ENCODE data around the gene JPH3.

JPH3 gene

DNA sequence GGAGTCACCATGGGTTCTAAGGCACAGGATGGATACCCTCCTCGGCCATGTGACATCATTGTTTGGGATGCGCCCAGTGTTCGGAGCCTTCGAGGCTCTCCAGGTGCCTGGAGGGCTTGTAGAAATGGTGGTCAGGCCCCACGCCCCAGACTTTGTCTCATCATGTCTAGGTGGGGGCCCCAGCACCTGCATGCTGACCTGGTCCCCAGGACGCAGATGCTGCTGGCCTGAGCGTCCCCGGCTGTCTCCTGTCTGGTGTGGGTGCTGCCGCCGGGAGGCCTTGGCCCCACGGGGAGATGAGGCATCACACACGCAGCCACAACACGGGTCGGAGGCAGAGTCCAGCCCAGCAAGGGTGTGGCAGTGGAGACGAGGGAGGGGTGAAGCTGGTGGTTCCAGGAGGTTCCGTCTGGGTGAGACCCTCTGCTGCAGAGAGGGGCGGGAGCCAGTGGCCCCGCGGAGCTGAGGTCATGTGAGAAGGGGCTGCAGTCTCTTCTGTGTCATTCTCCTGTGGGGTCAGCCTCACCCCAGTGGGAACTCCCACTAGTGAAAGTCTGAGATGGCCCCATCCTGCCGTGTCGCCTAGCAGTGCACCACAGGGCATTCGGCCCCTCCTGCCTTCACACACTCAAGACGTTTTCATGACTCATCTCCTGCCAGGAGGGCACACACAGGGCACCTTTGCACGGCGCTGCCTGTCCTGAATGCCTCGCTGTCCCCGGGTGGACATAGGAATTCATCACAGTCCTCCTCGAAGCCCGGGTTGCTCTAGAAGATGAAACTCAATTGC is 46.6 kb downstream of the JPH3 start:
- Histone ChIP-seq H3K9ac (ENCODE audit: low read length) (no peak overlapping the region), H3K4me1 (ENCODE audit: control insufficient read depth, low read depth, low read length) (no peaks in the 10 kb centered on the region), H3K36me3 (ENCODE audit: control insufficient read depth, low read depth, low read length) (no peaks in the 10 kb centered on the region), H3K9me3 (ENCODE audit: control insufficient read depth, low read depth, low read length) (no peaks in the 10 kb centered on the region), H3K4me3 (ENCODE audit: low read length) (no peak overlapping the region), H3K27me3 (ENCODE audit: control insufficient read depth, insufficient read depth, low read length) (no peaks in the 10 kb centered on the region), H3K27ac (ENCODE audit: low read length) (no peak overlapping the region)

DNA sequence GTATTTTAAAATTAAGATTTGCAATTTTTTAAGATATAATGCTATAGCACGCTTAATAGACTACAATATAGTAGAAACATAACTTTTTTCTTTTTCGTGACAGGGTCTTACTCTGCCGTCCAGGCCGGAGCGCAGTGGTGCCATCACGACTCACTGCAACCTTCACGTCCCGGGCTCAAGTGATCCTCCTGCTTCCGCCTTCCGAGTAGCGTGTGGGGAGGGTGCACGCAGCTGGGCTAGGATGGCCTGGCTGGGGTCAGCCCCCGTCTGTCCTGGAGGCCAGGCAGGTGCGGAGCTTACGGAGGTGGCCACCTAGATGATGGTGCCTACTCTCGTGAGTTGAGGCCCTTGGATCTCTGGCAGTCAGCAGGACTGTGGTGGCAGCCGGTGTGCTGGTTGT is 50.1 kb downstream of the JPH3 start:
- Histone ChIP-seq H3K4me1 (ENCODE audit: control insufficient read depth, low read depth, low read length) (no peaks in the 10 kb centered on the region), H3K4me3 (ENCODE audit: low read length) (no peak overlapping the region), H3K9me3 (ENCODE audit: control insufficient read depth, low read depth, low read length) (no peaks in the 10 kb centered on the region), H3K9ac (ENCODE audit: low read length) (no peak overlapping the region), H3K36me3 (ENCODE audit: control insufficient read depth, low read depth, low read length) (no peaks in the 10 kb centered on the region), H3K27ac (ENCODE audit: low read length) (no peak overlapping the region), H3K27me3 (ENCODE audit: control insufficient read depth, insufficient read depth, low read length) (no peaks in the 10 kb centered on the region)

DNA sequence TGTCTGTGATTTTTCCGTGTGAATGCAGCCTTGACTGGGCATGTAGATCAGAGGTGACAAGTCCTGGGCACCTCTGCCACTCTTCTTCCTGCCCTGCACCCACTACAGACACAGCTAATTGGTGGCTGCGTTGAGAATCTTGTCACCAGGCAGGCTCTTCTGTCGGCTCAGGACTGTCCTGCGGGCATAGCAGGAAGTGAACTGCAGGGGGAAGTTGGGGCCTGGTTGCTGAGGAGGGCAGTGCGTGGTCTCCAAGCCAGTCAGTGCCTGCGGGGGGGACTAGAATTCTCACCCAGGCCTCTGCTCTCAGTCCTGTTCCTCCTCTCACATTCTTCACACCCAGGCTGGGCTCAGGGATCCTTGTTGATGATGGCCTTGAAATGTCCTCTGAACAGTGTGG is 50.5 kb downstream of the JPH3 start:
- Histone ChIP-seq H3K27me3 (ENCODE audit: control insufficient read depth, insufficient read depth, low read length) (no peaks in the 10 kb centered on the region), H3K9ac (ENCODE audit: low read length) (no peak overlapping the region), H3K27ac (ENCODE audit: low read length) (no peak overlapping the region), H3K4me1 (ENCODE audit: control insufficient read depth, low read depth, low read length) (peaks cover 2% of the 10 kb centered on the region), H3K9me3 (ENCODE audit: control insufficient read depth, low read depth, low read length) (no peaks in the 10 kb centered on the region), H3K36me3 (ENCODE audit: control insufficient read depth, low read depth, low read length) (no peaks in the 10 kb centered on the region), H3K4me3 (ENCODE audit: low read length) (no peak overlapping the region)

DNA sequence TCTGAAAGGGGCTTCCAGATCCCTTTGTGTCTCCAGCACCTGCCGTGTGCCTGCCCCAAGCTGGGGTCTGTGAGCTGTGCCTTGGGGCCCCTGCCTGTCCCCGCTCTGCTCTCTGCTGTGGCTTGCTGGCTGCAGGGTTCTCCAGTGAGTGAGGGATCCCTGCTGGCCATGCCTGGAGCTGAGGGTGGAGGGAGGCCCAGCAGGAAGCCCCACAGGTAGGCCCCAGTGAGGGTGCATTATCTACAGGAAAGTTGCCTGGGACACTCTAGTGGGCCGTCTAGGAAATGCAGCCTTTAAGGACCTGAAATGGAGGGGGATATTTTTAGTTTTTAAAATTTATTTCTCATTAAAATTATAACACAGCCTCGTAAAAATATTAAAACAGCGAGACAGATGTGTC is 50.9 kb downstream of the JPH3 start:
- no peaks in the 10 kb centered on the region for H3K9me3 ChIP-seq (ENCODE audit: control insufficient read depth, low read depth, low read length)
- H3K36me3 ChIP-seq (ENCODE audit: control insufficient read depth, low read depth, low read length) = no peaks in the 10 kb centered on the region
- H3K27me3 ChIP-seq (ENCODE audit: control insufficient read depth, insufficient read depth, low read length) = no peaks in the 10 kb centered on the region
- H3K4me3 ChIP-seq (ENCODE audit: low read length) = no peak overlapping the region
- H3K27ac ChIP-seq (ENCODE audit: low read length) = no peak overlapping the region
- H3K4me1 ChIP-seq (ENCODE audit: control insufficient read depth, low read depth, low read length) = peaks cover 6% of the 10 kb centered on the region
- no peak overlapping the region for H3K9ac ChIP-seq (ENCODE audit: low read length)

DNA sequence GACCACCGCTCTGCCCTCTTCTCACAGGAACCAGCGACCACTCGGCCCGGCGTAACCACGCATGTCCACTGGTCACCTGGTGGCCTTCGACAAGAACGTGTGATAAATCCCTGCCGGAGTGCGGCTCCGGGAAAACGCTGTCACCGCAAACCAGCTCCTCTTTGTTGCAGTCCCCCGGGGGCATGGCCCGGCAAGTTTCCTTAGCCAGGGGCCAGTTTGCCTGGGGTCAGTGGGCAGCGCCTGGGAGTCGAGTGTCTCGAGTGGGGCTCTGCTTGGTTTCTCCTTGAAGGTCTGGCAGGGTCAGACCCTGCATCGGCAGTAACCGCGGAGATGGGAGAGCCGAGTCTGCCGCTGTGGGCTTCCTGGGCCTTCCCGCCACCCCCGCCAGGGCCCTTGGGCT is 52.5 kb downstream of the JPH3 start:
- no peaks in the 10 kb centered on the region for H3K9me3 ChIP-seq (ENCODE audit: control insufficient read depth, low read depth, low read length)
- no peak overlapping the region for H3K9ac ChIP-seq (ENCODE audit: low read length)

DNA sequence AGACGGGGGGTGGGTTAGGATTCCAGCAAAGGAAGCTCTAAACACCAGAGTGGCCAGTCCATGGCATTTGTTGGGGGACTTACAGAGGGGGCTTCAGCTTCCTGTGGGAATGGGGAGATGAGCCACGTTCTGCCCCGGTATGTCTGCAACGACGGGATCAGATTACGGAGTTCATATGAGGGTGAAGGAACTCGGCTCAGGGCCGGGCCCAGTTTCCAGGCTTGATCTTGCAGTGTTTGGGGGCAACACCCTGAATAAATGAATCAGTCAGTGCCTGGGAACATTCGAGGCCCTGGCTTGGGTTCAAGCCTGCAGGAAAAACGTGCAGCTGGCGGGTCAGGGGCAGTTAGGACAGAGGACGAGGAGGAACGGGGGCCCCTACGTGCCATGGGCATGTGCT is 54.0 kb downstream of the JPH3 start:
- Histone ChIP-seq H3K9ac (ENCODE audit: low read length) (no peak overlapping the region), H3K36me3 (ENCODE audit: control insufficient read depth, low read depth, low read length) (no peaks in the 10 kb centered on the region), H3K27me3 (ENCODE audit: control insufficient read depth, insufficient read depth, low read length) (no peaks in the 10 kb centered on the region)

More for the DNA sequence above, 52.5 kb downstream of the JPH3 start:
- peaks cover 12% of the 10 kb centered on the region for H3K4me1 ChIP-seq (ENCODE audit: control insufficient read depth, low read depth, low read length)
- no peak overlapping the region for H3K4me3 ChIP-seq (ENCODE audit: low read length)
- no peaks in the 10 kb centered on the region for H3K36me3 ChIP-seq (ENCODE audit: control insufficient read depth, low read depth, low read length)
- no peak overlapping the region for H3K27ac ChIP-seq (ENCODE audit: low read length)
- H3K27me3 ChIP-seq (ENCODE audit: control insufficient read depth, insufficient read depth, low read length) = no peaks in the 10 kb centered on the region

DNA sequence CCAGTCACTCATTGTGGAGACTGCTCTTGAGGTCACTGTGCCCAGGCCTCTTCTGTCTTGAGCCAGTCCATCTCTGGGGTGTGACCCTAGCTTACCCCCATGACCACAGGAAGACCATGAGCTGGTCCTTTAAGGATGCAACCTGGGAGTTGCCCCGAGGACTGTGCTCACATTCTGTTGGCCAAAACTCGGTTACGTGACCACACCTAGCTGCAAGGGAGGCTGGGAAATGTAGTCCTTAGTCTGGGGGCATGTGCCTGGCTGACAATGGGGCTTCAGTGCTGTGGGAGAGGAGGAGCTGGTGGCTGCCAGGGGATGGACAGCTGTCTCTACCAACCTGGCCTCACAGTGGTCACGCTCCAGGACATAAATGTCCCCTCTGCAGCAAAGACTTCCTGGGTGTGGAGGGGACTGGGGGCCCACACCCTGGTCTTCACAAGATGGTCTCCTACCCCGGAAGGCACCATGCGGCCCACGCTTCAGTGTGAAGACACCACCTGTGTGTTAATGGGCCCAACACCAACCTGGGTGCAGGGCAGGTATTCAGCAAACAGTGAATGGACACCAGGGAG is 55.4 kb downstream of the JPH3 start:
- Histone ChIP-seq H3K27me3 (ENCODE audit: control insufficient read depth, insufficient read depth, low read length) (no peaks in the 10 kb centered on the region), H3K9ac (ENCODE audit: low read length) (no peak overlapping the region), H3K4me3 (ENCODE audit: low read length) (no peak overlapping the region), H3K9me3 (ENCODE audit: control insufficient read depth, low read depth, low read length) (no peaks in the 10 kb centered on the region), H3K36me3 (ENCODE audit: control insufficient read depth, low read depth, low read length) (no peaks in the 10 kb centered on the region), H3K4me1 (ENCODE audit: control insufficient read depth, low read depth, low read length) (peaks cover 12% of the 10 kb centered on the region), H3K27ac (ENCODE audit: low read length) (no peak overlapping the region)

More for the DNA sequence above, 54.0 kb downstream of the JPH3 start:
- Histone ChIP-seq H3K4me1 (ENCODE audit: control insufficient read depth, low read depth, low read length) (peaks cover 12% of the 10 kb centered on the region), H3K27ac (ENCODE audit: low read length) (no peak overlapping the region), H3K4me3 (ENCODE audit: low read length) (no peak overlapping the region), H3K9me3 (ENCODE audit: control insufficient read depth, low read depth, low read length) (no peaks in the 10 kb centered on the region)

DNA sequence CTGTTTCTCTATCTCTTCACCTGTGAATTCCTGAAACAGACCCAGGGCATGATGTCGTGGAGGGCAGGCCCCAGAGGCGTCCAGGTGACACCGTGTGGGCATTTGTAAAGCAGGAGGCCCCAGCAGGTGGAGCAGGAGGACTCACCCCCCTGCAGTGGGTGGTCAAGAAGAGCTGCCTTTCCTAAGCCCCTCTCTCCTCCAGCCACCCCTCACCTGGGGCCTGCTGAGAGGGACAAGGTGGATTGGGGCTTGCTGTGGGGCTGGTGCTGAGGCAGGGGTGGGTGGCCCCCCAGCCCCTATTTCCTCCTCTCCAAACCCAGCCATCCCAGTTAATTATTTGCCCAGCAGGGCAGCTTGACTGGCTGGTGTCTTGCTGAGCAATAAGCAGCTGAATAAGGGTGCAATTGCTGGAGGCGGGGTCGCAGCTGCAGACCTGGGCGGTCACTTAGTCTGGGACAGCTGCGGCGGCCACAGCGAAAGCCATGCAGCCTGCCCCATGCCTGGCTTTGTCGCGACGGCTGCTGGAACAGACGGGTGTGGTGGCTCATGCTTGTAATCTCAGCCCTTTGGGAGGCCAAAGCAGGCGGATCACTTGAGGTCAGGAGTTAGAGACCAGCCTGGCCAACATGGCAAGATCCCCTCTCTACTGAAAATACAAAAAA is 56.4 kb downstream of the JPH3 start:
- H3K36me3 ChIP-seq (ENCODE audit: control insufficient read depth, low read depth, low read length) = no peaks in the 10 kb centered on the region
- no peak overlapping the region for H3K4me3 ChIP-seq (ENCODE audit: low read length)
- H3K27me3 ChIP-seq (ENCODE audit: control insufficient read depth, insufficient read depth, low read length) = no peaks in the 10 kb centered on the region

DNA sequence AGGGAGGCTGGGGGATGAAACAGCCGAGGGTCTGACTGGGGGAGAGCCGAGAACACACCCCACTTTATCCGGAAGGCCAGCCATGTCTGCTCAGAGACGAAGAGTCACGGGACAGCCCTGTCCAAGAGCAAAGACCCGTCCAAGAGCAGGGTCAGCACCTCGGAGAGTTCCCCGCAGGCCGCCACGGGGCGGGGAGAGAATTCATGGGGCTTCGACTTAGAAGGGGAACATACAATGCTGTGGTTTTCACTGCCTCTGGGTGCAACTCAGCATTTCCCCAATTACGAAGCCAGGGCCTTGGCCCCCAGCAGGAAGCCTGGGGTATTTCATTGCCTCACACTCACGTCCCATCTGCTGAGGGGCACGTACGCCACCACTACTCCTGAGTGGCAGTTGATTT is 59.3 kb downstream of the JPH3 start:
- Histone ChIP-seq H3K36me3 (ENCODE audit: control insufficient read depth, low read depth, low read length) (no peaks in the 10 kb centered on the region), H3K4me3 (ENCODE audit: low read length) (no peak overlapping the region), H3K27me3 (ENCODE audit: control insufficient read depth, insufficient read depth, low read length) (no peaks in the 10 kb centered on the region), H3K9ac (ENCODE audit: low read length) (no peak overlapping the region), H3K4me1 (ENCODE audit: control insufficient read depth, low read depth, low read length) (peaks cover 12% of the 10 kb centered on the region), H3K27ac (ENCODE audit: low read length) (no peak overlapping the region), H3K9me3 (ENCODE audit: control insufficient read depth, low read depth, low read length) (no peaks in the 10 kb centered on the region)

More for the DNA sequence above, 56.4 kb downstream of the JPH3 start:
- Histone ChIP-seq H3K27ac (ENCODE audit: low read length) (no peak overlapping the region), H3K4me1 (ENCODE audit: control insufficient read depth, low read depth, low read length) (peaks cover 12% of the 10 kb centered on the region), H3K9ac (ENCODE audit: low read length) (no peak overlapping the region), H3K9me3 (ENCODE audit: control insufficient read depth, low read depth, low read length) (no peaks in the 10 kb centered on the region)

DNA sequence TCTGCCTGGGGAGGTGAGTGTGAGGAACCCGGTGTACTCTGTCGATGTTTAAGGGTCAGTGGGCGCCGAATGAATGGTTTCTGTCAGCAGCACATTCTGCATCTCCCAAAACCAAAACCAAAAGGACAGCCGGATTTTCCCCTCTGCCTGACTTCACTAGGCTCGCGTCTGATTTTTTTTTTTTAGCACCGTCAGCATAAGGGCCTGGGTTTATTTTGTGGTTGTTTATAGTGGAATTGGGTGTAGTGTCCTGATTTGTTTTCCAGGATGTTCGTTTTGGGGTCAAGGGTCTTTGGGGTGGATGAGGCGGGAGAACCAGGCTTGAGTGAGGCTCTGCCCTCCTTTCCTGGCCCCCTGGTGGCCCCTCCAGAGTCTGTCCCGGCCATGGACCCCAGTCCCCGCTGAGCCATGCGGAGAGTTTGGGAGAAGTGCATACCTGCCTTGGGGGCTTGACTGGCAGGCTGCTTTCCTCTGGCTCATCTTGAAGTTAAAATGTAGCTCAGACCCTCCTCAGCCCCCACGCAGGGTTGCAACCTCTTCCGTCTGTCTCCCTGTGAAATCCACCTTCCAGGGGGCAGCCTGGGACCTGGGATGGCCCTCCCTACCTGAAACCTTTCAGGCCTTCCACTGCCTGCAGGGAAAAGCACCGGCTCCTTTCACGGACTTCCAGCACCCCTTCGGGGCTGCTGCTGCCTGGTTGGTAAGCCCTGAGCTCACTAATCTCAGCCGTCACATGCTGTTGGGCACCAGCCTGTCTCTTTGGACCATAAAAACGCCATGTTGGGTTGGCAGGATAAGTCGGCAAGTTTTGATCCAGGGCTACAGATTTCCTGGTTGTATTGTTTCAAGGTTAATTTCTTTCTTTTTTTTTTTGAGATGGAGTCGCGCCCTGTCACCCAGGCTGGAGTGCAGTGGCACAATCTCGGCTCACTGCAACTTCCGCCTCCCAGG is 60.2 kb downstream of the JPH3 start:
- Histone ChIP-seq H3K27me3 (ENCODE audit: control insufficient read depth, insufficient read depth, low read length) (no peaks in the 10 kb centered on the region), H3K27ac (ENCODE audit: low read length) (no peak overlapping the region), H3K9ac (ENCODE audit: low read length) (no peak overlapping the region), H3K4me1 (ENCODE audit: control insufficient read depth, low read depth, low read length) (peaks cover 12% of the 10 kb centered on the region), H3K4me3 (ENCODE audit: low read length) (no peak overlapping the region), H3K36me3 (ENCODE audit: control insufficient read depth, low read depth, low read length) (no peaks in the 10 kb centered on the region), H3K9me3 (ENCODE audit: control insufficient read depth, low read depth, low read length) (no peaks in the 10 kb centered on the region)

DNA sequence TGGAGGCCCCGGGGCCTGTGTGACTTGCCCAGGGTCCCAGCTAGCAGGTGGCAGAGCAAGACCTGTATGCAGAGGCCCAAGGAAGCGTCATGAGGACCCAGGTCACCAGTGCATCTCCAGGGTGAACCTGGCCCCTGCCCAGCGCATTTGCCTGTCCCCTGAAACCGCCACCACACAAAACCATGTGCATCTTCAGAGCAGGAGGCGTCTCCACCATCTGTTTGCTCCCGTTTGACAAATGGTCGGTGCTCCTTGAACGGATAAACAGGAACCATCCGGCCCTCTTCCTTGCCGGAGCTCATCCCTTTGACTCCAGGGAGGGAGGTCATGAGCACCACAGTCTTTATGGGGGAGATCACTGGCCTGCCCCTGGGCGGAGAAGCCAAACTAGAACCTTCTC is 62.5 kb downstream of the JPH3 start:
- no peaks in the 10 kb centered on the region for H3K36me3 ChIP-seq (ENCODE audit: control insufficient read depth, low read depth, low read length)
- no peak overlapping the region for H3K4me3 ChIP-seq (ENCODE audit: low read length)
- no peaks in the 10 kb centered on the region for H3K9me3 ChIP-seq (ENCODE audit: control insufficient read depth, low read depth, low read length)
- no peaks in the 10 kb centered on the region for H3K27me3 ChIP-seq (ENCODE audit: control insufficient read depth, insufficient read depth, low read length)
- no peak overlapping the region for H3K9ac ChIP-seq (ENCODE audit: low read length)
- H3K4me1 ChIP-seq (ENCODE audit: control insufficient read depth, low read depth, low read length) = no peaks in the 10 kb centered on the region
- no peak overlapping the region for H3K27ac ChIP-seq (ENCODE audit: low read length)
